Mesendoderm (in vitro differentiated cells): ENCODE data around the gene RXRA. TPM values are rescaled to one million over a fixed set of nuclear protein-coding genes. Genes with fewer than 3 reads are reported as not detected.

Source experiments
- DNase-seq: peaks from one replicate; pipeline ENCODE4 v3.0.0; 2013
- H2AK5ac ChIP-seq: 2 replicates; pipeline ENCODE4 v1.6.1; 2013; ENCODE audit warnings: low read length, inconsistent platforms
- H2BK120ac ChIP-seq: 2 replicates; pipeline ENCODE4 v1.6.1; 2013; ENCODE audit warnings: low read depth, mild to moderate bottlenecking, low read length, moderate library complexity, mixed read lengths
- H2BK15ac ChIP-seq: replicated peaks from 2 replicates; pipeline ENCODE4 v1.6.1; 2013; ENCODE audit warnings: low read depth, mild to moderate bottlenecking, moderate library complexity
- H2BK5ac ChIP-seq: 2 replicates; pipeline ENCODE4 v1.6.1; 2013; ENCODE audit warnings: low read length, inconsistent platforms
- H3K18ac ChIP-seq: 2 replicates; pipeline ENCODE4 v1.6.1; 2013; ENCODE audit warnings: mild to moderate bottlenecking, low read length, mixed read lengths
- H3K23ac ChIP-seq: one replicate; pipeline ENCODE4 v1.6.1; 2013; ENCODE audit warnings: low read length
- H3K27ac ChIP-seq: 2 replicates; pipeline ENCODE4 v1.5.1; 2013; ENCODE audit warnings: low read depth, mild to moderate bottlenecking, inconsistent platforms, low read length, moderate library complexity
- H3K27me3 ChIP-seq: 2 replicates; pipeline ENCODE4 v1.6.1; 2013; ENCODE audit warnings: low read length, control low read depth, mild to moderate bottlenecking, inconsistent platforms; ENCODE audit not compliant: insufficient read depth, poor library complexity
- H3K36me3 ChIP-seq: 2 replicates; pipeline ENCODE4 v1.6.1; 2013; ENCODE audit warnings: low read length, inconsistent platforms; ENCODE audit not compliant: control insufficient read depth, insufficient read depth
- H3K4ac ChIP-seq: one replicate; pipeline ENCODE4 v1.6.1; 2013; ENCODE audit warnings: low read depth, mild to moderate bottlenecking, low read length, moderate library complexity
- H3K4me1 ChIP-seq: 2 replicates; pipeline ENCODE4 v1.6.1; 2013; ENCODE audit warnings: low read depth, low read length, inconsistent platforms; ENCODE audit not compliant: control insufficient read depth
- H3K4me2 ChIP-seq: 2 replicates; pipeline ENCODE4 v1.6.1; 2013; ENCODE audit warnings: low read length
- H3K4me3 ChIP-seq: 2 replicates; pipeline ENCODE4 v1.5.1; 2013; ENCODE audit warnings: mild to moderate bottlenecking, low read length
- H3K56ac ChIP-seq: one replicate; pipeline ENCODE4 v1.6.1; 2013; ENCODE audit warnings: low read length
- H3K79me1 ChIP-seq: 2 replicates; pipeline ENCODE4 v1.6.1; 2013; ENCODE audit warnings: low read length, inconsistent platforms
- H3K79me2 ChIP-seq: 2 replicates; pipeline ENCODE4 v1.6.1; 2013; ENCODE audit warnings: mild to moderate bottlenecking, low read length; ENCODE audit not compliant: control insufficient read depth, insufficient read depth
- H3K9ac ChIP-seq: 2 replicates; pipeline ENCODE4 v1.6.1; 2013; ENCODE audit warnings: low read length, inconsistent platforms
- H4K5ac ChIP-seq: one replicate; pipeline ENCODE4 v1.6.1; 2013; ENCODE audit warnings: low read length
- H4K8ac ChIP-seq: one replicate; pipeline ENCODE4 v1.6.1; 2013; ENCODE audit warnings: low read depth, mild to moderate bottlenecking, control low read depth, low read length, moderate library complexity
- WGBS: extraction: QIAGEN DNeasy Blood & Tissue Kit; methylation state at CpG from one replicate; pipeline ENCODE4 v1.1.7; 2013; ENCODE audit warnings: low lambda C conversion rate, missing lambda C conversion rate; ENCODE audit not compliant: insufficient coverage; ENCODE audit errors: extremely low coverage; 5-methylcytosine and 5-hydroxymethylcytosine counted together
- small RNA-seq: library from polyadenylated mRNA; stranded (forward); fragments of <200 nt; extraction: miRNeasy Mini kit (QIAGEN cat#:217004); gene quantifications from one replicate; pipeline ENCODE3, GENCODE V24; 2013; ENCODE audit not compliant: insufficient read depth

The RXRA gene

GRCh38 chr9:134486596-134486995, 160.3 kb downstream of the RXRA start:
- H3K36me3 ChIP-seq, result no peaks in the 10 kb centered on the region
- no peak overlapping the region for H2BK5ac ChIP-seq
- H3K27ac ChIP-seq, result no peak overlapping the region
- no peak overlapping the region for H3K4me2 ChIP-seq
- H3K79me2 ChIP-seq, result no peaks in the 10 kb centered on the region
- no peaks in the 10 kb centered on the region for H3K4me1 ChIP-seq
- no peak overlapping the region for H2BK15ac ChIP-seq
- no peak overlapping the region for H4K5ac ChIP-seq
- H2BK120ac ChIP-seq, result no peak overlapping the region
- no peaks in the 10 kb centered on the region for H3K79me1 ChIP-seq
- DNase-seq, result no peak
- no peak overlapping the region for H3K18ac ChIP-seq
- H3K56ac ChIP-seq, result no peak overlapping the region
- WGBS, result no CpG with 5 or more reads among the region's 16 CpGs
- no peak overlapping the region for H3K4ac ChIP-seq
- H2AK5ac ChIP-seq, result no peak overlapping the region
- no peak overlapping the region for H4K8ac ChIP-seq
- H3K23ac ChIP-seq, result no peak overlapping the region
- no peak overlapping the region for H3K4me3 ChIP-seq
- H3K9ac ChIP-seq, result no peak overlapping the region
- H3K27me3 ChIP-seq, result no peaks in the 10 kb centered on the region

Small RNAs within 50 kb of the gene (small RNA-seq; reads per million reads assigned to genes)
- not detected for gene MIR4669
